Measurements from ENCODE around the gene PLCXD1. TPM values are rescaled to one million over a fixed set of nuclear protein-coding genes. Genes with fewer than 3 reads are reported as not detected.
"Not testable (repeated sequence)": the region's sequence is repeated elsewhere in the genome, so short reads cannot be mapped to it uniquely, and the experiment has no call there.

Gene PLCXD1
- total RNA-seq, 1 donor from 2014 or later: 34.4 TPM

- no peak for ATAC-seq
- Histone ChIP-seq H3K27me3 (no peaks in the 10 kb centered on the region), H3K9me3 (no peaks in the 10 kb centered on the region), H3K4me3 (no peak overlapping the region), H3K27ac (no peak overlapping the region), H3K4me1 (peaks cover 4% of the 10 kb centered on the region), H3K36me3 (no peaks in the 10 kb centered on the region)
- intact Hi-C loops (cut with DNase I): no loop called here
- peak; percentile 58 for DNase-seq
- TF ChIP-seq CTCF (IDR thresholded peaks at IDR 0.05): no peak
These were observed 22.7 kb upstream of the PLCXD1 start for GRCh38 chrX:258291-259040.

GRCh38 chrX:259692-260355 lies 21.4 kb upstream of the PLCXD1 start:
- H3K27ac ChIP-seq: no peak overlapping the region
- intact Hi-C loops (cut with DNase I): no loop called here
- H3K27me3 ChIP-seq: no peaks in the 10 kb centered on the region
- H3K9me3 ChIP-seq: no peaks in the 10 kb centered on the region
- no peak overlapping the region for H3K4me3 ChIP-seq
- no peak for TF ChIP-seq CTCF (IDR thresholded peaks at IDR 0.05)
- H3K36me3 ChIP-seq: no peaks in the 10 kb centered on the region
- peaks cover 10% of the 10 kb centered on the region for H3K4me1 ChIP-seq
- ATAC-seq (no peak), DNase-seq (peak; percentile 41)

- Histone ChIP-seq H3K27ac (no peak overlapping the region), H3K4me3 (no peak overlapping the region), H3K36me3 (no peaks in the 10 kb centered on the region), H3K4me1 (peaks cover 10% of the 10 kb centered on the region), H3K27me3 (no peaks in the 10 kb centered on the region), H3K9me3 (no peaks in the 10 kb centered on the region)
- peak; percentile 65 for DNase-seq
- intact Hi-C loops (cut with DNase I): no loop called here
- TF ChIP-seq CTCF (IDR thresholded peaks at IDR 0.05): no peak
- ATAC-seq: no peak
These were observed 19.8 kb upstream of the PLCXD1 start for GRCh38 chrX:261167-261918.

GRCh38 chrX:261919-262352 lies 19.2 kb upstream of the PLCXD1 start:
- Histone ChIP-seq H3K27me3 (no peaks in the 10 kb centered on the region), H3K27ac (no peak overlapping the region), H3K36me3 (no peaks in the 10 kb centered on the region), H3K9me3 (no peaks in the 10 kb centered on the region), H3K4me3 (no peak overlapping the region), H3K4me1 (peaks cover 10% of the 10 kb centered on the region)
- no peak for ATAC-seq
- no peak for TF ChIP-seq CTCF (IDR thresholded peaks at IDR 0.05)
- DNase-seq: no peak
- intact Hi-C loops (cut with DNase I): no loop called here

- Histone ChIP-seq H3K4me1 (peaks cover 10% of the 10 kb centered on the region), H3K9me3 (no peaks in the 10 kb centered on the region), H3K36me3 (no peaks in the 10 kb centered on the region), H3K27me3 (no peaks in the 10 kb centered on the region), H3K4me3 (no peak overlapping the region), H3K27ac (no peak overlapping the region)
- DNase-seq (peak; percentile 65), ATAC-seq (peak; percentile 68)
- no peak for TF ChIP-seq CTCF (IDR thresholded peaks at IDR 0.05)
- intact Hi-C loops (cut with DNase I): no loop called here
These were observed 18.7 kb upstream of the PLCXD1 start for GRCh38 chrX:262381-262909.

- DNase-seq: peak; percentile 56
- ATAC-seq; H3K9me3 ChIP-seq; H3K4me1 ChIP-seq; H3K36me3 ChIP-seq; H3K27me3 ChIP-seq; H3K27ac ChIP-seq; H3K4me3 ChIP-seq; intact Hi-C loops (cut with DNase I): not testable (repeated sequence)
These were observed 17.2 kb upstream of the PLCXD1 start for GRCh38 chrX:264006-264405.

Measured in upper lobe of right lung (tissue), 1 donor.